Activated CD8-positive, alpha-beta memory T cell treated with anti-CD3 and anti-CD28 coated beads for 48 hours (primary cell): ENCODE results near the gene WDR59.
A peak's percentile ranks its signal among the peaks of the same experiment; 100 is the strongest.
"Not testable (repeated sequence)": the region's sequence is repeated elsewhere in the genome, so short reads cannot be mapped to it uniquely, and the experiment has no call there.

Experiments used
- DNase-seq, 3 experiments: peaks; one replicate each; pipeline ENCODE4 v3.0.0-alpha.2; 2020; ENCODE audit warnings: low read depth in 2 of 3, low spot score in 2 of 3

The WDR59 gene

DNA sequence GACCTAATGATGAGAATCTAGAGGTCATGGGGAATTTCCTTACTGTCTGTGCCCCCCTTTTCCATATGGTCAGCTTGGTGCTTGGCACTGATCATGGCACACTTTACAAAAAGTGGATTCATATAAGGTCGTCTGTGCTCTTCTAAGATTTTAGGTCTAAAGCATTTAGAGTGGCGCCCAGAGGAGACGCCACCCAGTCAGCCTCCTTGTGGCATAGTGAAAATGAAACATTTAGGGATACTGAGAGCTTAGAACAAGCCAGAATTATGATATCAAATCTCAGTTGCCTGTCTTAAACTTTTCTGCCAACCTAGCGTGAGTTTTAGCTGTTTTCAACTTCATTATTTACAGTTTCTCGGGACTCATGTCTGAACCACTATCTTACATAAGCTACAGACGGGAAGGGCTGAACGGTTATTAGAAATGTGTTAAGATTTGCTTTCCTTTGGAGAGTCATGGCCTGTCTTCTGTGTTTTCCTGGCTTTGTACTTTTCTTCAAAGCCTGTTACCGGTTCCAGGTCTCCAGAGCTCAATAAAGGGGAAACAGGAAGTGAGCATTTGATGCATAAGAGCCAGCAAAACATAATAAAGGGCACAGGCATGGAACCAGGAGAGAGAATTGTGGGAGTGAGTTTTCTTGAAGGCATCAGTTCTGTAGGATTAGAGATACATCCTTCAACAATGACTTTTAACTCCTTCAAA is 27.6 kb upstream of the WDR59 start:
- no peak for DNase-seq

GRCh38 chr16:75011634-75012307 is 26.8 kb upstream of the WDR59 start:
- DNase-seq = peak in 1 of 3 experiments; percentile 33

DNA sequence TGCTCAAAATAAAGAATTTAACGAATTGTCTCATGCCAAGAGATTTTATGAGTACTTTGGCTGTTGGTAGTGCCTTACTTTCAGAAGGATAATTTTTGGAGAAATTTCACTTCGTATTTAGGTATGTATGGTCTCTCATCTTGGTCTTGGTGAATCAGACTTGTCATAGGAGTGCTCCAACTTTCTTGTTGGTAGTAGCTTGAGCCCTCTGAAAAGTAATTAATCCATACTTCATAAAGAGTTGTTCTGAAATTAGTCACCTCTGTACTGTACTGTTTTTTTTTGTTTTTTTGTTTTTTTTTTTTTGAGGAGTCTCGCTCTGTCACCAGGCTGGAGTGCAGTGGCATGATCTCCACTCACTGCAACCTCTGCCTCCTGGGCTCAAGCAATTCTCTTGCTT is 25.5 kb upstream of the WDR59 start:
- no peak for DNase-seq

- DNase-seq = no peak
Measured at GRCh38 chr16:75007443-75007842, 22.5 kb upstream of the WDR59 start.

- DNase-seq = no peak
Measured at GRCh38 chr16:75005697-75006096, 20.8 kb upstream of the WDR59 start.

DNA sequence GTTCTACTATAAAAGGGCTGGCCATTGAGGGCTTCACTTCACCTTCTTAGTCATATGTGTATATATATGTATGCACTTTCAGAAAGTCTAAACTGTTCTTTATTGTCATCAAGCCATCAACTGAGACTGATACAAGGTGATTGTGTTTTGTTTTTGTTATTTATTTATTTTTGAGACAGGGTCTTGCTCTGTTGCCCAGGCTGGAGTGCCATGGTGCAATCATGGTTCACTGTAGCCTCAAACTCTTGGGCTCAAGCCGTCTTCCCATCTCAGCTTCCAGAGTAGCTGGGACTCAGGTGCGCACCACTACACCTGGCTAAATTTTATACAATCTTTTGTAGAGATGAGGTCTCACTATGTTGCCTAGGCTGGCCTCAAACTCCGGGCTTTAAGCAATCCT is 19.5 kb upstream of the WDR59 start:
- DNase-seq = no peak

DNA sequence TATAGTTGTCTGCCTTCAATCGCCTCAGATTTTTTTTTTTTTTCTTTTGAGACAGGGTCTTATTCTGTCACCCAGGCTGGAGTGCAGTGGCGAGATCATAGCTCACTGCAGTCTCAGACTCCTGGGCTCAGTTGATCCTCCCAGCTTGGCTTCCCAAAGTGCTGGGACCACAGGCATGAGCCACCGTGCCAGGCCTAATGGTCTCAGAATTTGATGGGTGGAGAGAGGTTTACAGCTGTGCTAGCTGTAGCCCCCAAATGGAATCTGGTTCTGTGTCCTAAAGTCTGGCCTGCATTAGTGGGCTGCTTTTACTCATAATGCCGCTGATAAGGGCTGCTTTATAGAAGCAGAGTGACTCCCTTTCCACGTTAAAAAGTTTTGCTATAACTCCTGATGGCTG is 19.0 kb upstream of the WDR59 start:
- no peak for DNase-seq

DNA sequence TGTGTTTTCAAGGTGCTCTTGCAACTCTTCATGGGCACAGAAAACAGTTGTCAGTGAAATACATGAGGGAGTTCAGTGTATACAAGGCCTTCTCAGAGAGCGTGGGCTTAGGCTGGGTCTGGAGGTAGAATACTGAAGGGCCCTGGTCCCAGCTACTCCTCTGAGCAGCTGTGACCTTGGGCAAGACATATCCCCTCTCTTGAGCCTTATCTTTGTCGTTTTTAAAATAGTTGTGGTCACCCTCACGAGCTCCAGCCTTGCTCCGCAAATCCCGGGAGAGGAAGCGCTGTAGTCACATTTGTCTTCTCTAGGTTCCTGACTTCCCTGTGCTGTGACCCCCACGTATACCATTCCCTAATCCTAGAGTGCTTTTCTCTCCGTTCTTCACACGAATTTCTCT is 17.6 kb upstream of the WDR59 start:
- DNase-seq = no peak

DNA sequence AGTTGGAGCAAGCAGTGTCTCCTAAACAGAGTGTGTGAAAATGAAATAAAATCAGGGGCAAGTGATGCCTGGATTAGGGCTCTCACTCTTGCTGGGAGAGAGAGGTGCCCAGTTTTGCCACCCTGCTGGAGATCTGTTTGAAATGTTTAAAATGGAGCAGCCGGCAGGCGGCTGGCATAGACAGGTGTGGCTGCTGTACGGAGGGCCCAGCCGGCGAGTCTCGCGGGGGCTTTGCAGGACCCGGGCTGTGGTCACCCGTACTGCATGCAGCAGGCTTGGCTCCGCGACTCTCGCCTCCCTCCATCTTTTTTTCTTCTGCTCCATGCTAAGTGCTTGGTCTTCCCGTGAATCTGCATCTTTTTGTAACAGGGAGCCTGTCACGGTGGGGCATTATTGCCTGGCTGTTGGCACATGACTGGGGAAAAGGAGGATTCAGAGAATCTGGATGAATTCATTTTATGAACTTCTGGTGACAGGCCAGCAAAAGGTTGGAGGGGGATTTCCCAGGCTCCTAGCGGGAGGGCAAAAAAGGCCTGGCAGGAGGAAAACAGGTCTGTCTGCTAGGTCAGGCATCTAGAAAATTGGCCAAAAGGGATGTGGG is 15.7 kb upstream of the WDR59 start:
- no peak for DNase-seq

GRCh38 chr16:74999609-75000480 is 14.9 kb upstream of the WDR59 start:
- DNase-seq = peak in 2 of 3 experiments; percentile 19 to 29

DNA sequence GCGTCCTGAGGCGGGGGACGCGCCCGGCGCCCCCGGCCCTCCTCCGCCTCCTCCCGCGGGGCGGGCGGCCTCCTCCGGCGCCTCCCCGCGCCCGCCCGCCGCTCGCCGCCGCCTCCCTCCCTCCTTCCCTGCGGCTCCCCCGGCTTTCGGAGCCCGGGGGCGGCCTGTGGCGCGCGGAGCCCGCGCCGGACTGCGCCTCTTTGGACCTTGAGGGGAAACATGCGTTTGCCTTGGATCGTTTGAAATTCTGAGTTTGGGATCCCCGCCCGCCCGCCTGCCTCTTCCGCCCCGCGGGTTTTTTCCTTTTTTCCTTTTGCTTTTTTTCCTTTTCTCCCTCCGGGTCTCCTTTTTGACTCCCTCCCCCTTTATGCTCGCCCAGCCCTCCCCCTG is 14.3 kb upstream of the WDR59 start:
- peak in 1 of 3 experiments; percentile 12 for DNase-seq

DNA sequence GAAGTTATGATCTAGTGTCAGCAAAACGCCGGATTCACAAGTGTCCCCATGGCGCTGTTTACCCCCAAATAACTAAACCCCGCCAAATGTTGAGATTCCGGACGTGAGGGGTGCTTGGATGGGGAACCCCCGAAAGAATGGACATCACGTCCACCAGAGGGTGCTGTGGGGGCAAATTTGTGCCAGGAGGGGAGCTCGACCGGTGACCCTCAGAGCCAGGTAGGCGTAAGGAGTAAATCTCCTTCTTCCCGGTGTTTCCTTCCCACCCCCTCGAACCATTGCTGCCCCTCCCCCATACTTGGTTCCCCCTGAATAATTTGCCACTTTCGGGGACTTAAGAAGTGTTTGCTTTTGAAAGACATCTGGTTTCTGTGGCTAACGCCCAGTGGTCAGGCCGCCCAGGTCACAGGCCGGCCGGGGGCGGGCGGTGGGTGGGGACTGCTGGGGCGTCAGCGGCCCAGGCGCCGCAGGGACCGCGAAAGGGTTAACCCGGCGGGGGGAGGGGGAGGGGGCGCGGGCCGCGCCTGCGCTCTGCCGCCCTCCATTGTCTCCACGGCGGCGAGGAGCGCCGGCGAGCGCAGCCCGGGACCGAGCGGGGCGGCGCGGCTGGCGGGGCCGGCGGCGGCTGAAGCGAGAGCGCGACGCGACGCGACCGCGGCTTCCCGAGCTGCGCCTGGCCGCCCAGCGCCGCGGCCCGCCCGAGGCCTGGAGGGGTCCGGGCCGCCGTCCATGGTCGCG is 13.7 kb upstream of the WDR59 start, which contains the start of gene ZNRF1:
ZNRF1 (plus strand) TSS at position 544 of the 738 bp plus-strand sequence. CDS start 648 bp downstream, outside the sequence.
- peak; percentile 70 to 78 (median 74) for DNase-seq

DNA sequence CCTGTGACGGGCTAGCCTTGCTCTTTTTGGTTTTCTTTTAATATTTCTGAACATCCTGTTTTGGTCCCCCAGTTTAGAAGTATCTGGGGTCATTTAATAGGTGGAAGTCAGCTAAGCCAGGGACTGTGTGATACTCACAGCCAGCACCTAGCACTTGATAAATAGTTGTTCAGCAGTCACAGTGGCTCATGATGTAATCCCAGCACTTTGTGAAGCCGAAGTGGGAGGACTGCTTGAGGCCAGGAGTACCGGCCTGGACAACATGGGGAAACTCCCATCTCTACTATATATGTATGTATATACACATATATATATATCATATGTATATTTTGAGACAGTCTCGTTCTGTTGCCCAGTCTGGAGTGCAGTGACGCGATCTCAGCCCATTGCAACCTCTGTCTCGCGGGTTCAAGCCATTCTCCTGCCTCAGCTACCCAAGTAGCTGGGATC is 12.1 kb upstream of the WDR59 start:
- no peak for DNase-seq

- no peak for DNase-seq
Measured at GRCh38 chr16:74995986-74996385, 11.1 kb upstream of the WDR59 start.

- DNase-seq = no peak
Measured at GRCh38 chr16:74991593-74992403, 6.9 kb upstream of the WDR59 start.

DNA sequence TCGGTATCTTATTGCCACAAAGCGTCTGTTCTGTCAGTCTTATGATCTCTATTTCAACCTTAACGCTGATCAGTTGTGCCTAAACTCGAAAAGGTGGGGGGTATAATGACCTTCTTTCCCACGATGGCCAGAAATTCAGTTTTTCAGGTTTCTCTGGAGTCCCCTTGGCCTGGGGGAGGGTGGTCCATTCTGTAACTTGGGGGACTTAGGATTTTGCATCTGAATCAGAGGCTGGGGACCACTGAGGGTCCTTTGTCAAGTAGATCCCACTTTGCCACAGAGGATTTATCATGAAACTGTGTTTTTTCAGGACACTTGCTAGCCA is 6.3 kb upstream of the WDR59 start:
- DNase-seq = no peak

- no peak for DNase-seq
Measured at GRCh38 chr16:74990832-74991231, 5.9 kb upstream of the WDR59 start.

- DNase-seq = not testable (repeated sequence)
Measured at GRCh38 chr16:74989864-74990263, 4.9 kb upstream of the WDR59 start.

DNA sequence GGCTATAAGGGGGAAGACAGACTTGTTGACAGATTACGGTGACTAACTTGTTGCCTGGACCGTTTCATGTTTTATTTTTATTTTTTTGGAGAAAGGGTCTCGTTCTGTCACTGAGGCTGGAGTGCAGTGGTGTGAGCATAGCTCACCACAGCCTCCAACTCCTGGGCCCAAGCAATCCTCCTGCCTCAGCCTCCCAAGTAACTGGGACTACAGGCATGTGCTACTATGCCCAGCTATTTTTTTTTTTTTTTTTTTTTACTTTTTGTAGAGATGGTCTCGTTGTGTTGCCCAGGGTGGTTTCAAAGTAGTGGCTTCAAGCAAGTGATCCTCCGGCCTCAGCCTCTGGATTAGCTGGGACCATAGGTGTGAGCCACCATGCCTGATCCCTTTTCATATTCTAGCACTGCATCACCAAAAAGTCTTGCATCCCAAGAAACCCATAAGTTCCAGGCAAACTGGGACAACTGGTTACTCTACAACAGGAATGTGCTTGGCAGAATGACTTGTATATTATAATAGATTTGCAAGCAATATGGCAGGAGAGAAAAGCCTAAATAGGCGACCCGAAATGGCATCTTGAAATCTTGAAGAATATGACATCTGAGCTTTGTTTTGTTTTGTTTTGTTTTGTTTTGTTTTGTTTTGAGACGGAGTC is 2.2 kb upstream of the WDR59 start:
- no peak for DNase-seq
